Activated T-cell treated with anti-CD3 and anti-CD28 coated beads, Interleukin-2, amount 50 U/mL, for 24 hours (primary cell): ENCODE results near the gene ASAP2.

Experiments used
- DNase-seq: peaks from one replicate; pipeline ENCODE4 v3.0.0-alpha.2; 2020
- H3K27ac Mint-ChIP-seq: 2 replicates; pipeline ENCODE4 v1.8.0; 2020; ENCODE audit warnings: mild to moderate bottlenecking, mixed read lengths
- H3K27me3 Mint-ChIP-seq: 2 replicates; pipeline ENCODE4 v1.8.0; 2020; ENCODE audit warnings: mixed read lengths
- H3K36me3 Mint-ChIP-seq: 2 replicates; pipeline ENCODE4 v1.8.0; 2020; ENCODE audit warnings: low read depth, mixed read lengths
- H3K4me1 Mint-ChIP-seq: 2 replicates; pipeline ENCODE4 v1.8.0; 2020; ENCODE audit warnings: low read depth, mixed read lengths
- H3K4me3 Mint-ChIP-seq: 2 replicates; pipeline ENCODE4 v1.8.0; 2020; ENCODE audit warnings: mild to moderate bottlenecking, moderate library complexity, mixed read lengths
- H3K9me3 Mint-ChIP-seq: 2 replicates; pipeline ENCODE4 v1.8.0; 2020; ENCODE audit warnings: mixed read lengths

ASAP2 gene

GRCh38 chr2:9228088-9228751 is 21.6 kb downstream of the ASAP2 start:
- peaks cover 40% of the 10 kb centered on the region for H3K27me3 Mint-ChIP-seq
- no peaks in the 10 kb centered on the region for H3K4me1 Mint-ChIP-seq
- no peaks in the 10 kb centered on the region for H3K36me3 Mint-ChIP-seq
- H3K9me3 Mint-ChIP-seq, result no peaks in the 10 kb centered on the region
- H3K4me3 Mint-ChIP-seq, result no peak overlapping the region
- DNase-seq, result no peak
- no peak overlapping the region for H3K27ac Mint-ChIP-seq

- H3K27me3 Mint-ChIP-seq, result peaks cover 41% of the 10 kb centered on the region
- H3K9me3 Mint-ChIP-seq, result no peaks in the 10 kb centered on the region
- no peak overlapping the region for H3K27ac Mint-ChIP-seq
- H3K36me3 Mint-ChIP-seq, result no peaks in the 10 kb centered on the region
- no peak for DNase-seq
- no peaks in the 10 kb centered on the region for H3K4me1 Mint-ChIP-seq
- no peak overlapping the region for H3K4me3 Mint-ChIP-seq
Observed at GRCh38 chr2:9228781-9229469, 22.3 kb downstream of the ASAP2 start.

- H3K27me3 Mint-ChIP-seq, result peaks cover 41% of the 10 kb centered on the region
- no peak overlapping the region for H3K27ac Mint-ChIP-seq
- H3K36me3 Mint-ChIP-seq, result no peaks in the 10 kb centered on the region
- no peaks in the 10 kb centered on the region for H3K4me1 Mint-ChIP-seq
- DNase-seq, result no peak
- no peak overlapping the region for H3K4me3 Mint-ChIP-seq
- no peaks in the 10 kb centered on the region for H3K9me3 Mint-ChIP-seq
Observed at GRCh38 chr2:9229470-9229820, 22.8 kb downstream of the ASAP2 start.

- Mint-ChIP-seq H3K36me3 (no peaks in the 10 kb centered on the region), H3K9me3 (no peaks in the 10 kb centered on the region), H3K4me3 (no peak overlapping the region), H3K27me3 (peaks cover 41% of the 10 kb centered on the region), H3K4me1 (peaks cover 4% of the 10 kb centered on the region), H3K27ac (no peak overlapping the region)
- DNase-seq, result no peak
Observed at GRCh38 chr2:9230051-9230802, 23.6 kb downstream of the ASAP2 start.

- Mint-ChIP-seq H3K4me3 (no peak overlapping the region), H3K9me3 (no peaks in the 10 kb centered on the region), H3K27ac (no peak overlapping the region), H3K27me3 (peaks cover 37% of the 10 kb centered on the region), H3K36me3 (no peaks in the 10 kb centered on the region), H3K4me1 (peaks cover 4% of the 10 kb centered on the region)
- no peak for DNase-seq
Observed at GRCh38 chr2:9230881-9231280, 24.3 kb downstream of the ASAP2 start.

GRCh38 chr2:9231291-9232165 is 24.9 kb downstream of the ASAP2 start:
- peaks cover 4% of the 10 kb centered on the region for H3K4me1 Mint-ChIP-seq
- DNase-seq, result no peak
- no peaks in the 10 kb centered on the region for H3K9me3 Mint-ChIP-seq
- H3K36me3 Mint-ChIP-seq, result no peaks in the 10 kb centered on the region
- H3K4me3 Mint-ChIP-seq, result no peak overlapping the region
- H3K27ac Mint-ChIP-seq, result no peak overlapping the region
- peaks cover 37% of the 10 kb centered on the region for H3K27me3 Mint-ChIP-seq

- peaks cover 37% of the 10 kb centered on the region for H3K27me3 Mint-ChIP-seq
- H3K27ac Mint-ChIP-seq, result no peak overlapping the region
- peaks cover 4% of the 10 kb centered on the region for H3K4me1 Mint-ChIP-seq
- no peak overlapping the region for H3K4me3 Mint-ChIP-seq
- no peaks in the 10 kb centered on the region for H3K36me3 Mint-ChIP-seq
- H3K9me3 Mint-ChIP-seq, result no peaks in the 10 kb centered on the region
- DNase-seq, result no peak
Observed at GRCh38 chr2:9232166-9232479, 25.5 kb downstream of the ASAP2 start.

GRCh38 chr2:9232886-9233285 is 26.3 kb downstream of the ASAP2 start:
- Mint-ChIP-seq H3K4me1 (peaks cover 4% of the 10 kb centered on the region), H3K4me3 (no peak overlapping the region), H3K27ac (no peak overlapping the region), H3K36me3 (no peaks in the 10 kb centered on the region), H3K27me3 (peaks cover 38% of the 10 kb centered on the region), H3K9me3 (no peaks in the 10 kb centered on the region)
- DNase-seq, result no peak

GRCh38 chr2:9234680-9235146 is 28.1 kb downstream of the ASAP2 start:
- no peaks in the 10 kb centered on the region for H3K9me3 Mint-ChIP-seq
- H3K27ac Mint-ChIP-seq, result no peak overlapping the region
- H3K27me3 Mint-ChIP-seq, result peaks cover 32% of the 10 kb centered on the region
- no peaks in the 10 kb centered on the region for H3K36me3 Mint-ChIP-seq
- peaks cover 4% of the 10 kb centered on the region for H3K4me1 Mint-ChIP-seq
- DNase-seq, result no peak
- no peak overlapping the region for H3K4me3 Mint-ChIP-seq

GRCh38 chr2:9235147-9236044 is 28.8 kb downstream of the ASAP2 start:
- Mint-ChIP-seq H3K36me3 (no peaks in the 10 kb centered on the region), H3K27ac (no peak overlapping the region), H3K4me1 (peaks cover 4% of the 10 kb centered on the region), H3K9me3 (no peaks in the 10 kb centered on the region), H3K27me3 (peaks cover 28% of the 10 kb centered on the region), H3K4me3 (no peak overlapping the region)
- DNase-seq, result no peak

- Mint-ChIP-seq H3K9me3 (no peaks in the 10 kb centered on the region), H3K4me3 (no peak overlapping the region), H3K27ac (no peak overlapping the region), H3K27me3 (peaks cover 29% of the 10 kb centered on the region), H3K36me3 (no peaks in the 10 kb centered on the region), H3K4me1 (peaks cover 4% of the 10 kb centered on the region)
- DNase-seq, result no peak
Observed at GRCh38 chr2:9236045-9236344, 29.4 kb downstream of the ASAP2 start.

- Mint-ChIP-seq H3K36me3 (no peaks in the 10 kb centered on the region), H3K27ac (no peak overlapping the region), H3K9me3 (no peaks in the 10 kb centered on the region), H3K4me3 (no peak overlapping the region), H3K4me1 (peaks cover 4% of the 10 kb centered on the region), H3K27me3 (peaks cover 22% of the 10 kb centered on the region)
- DNase-seq, result no peak
Observed at GRCh38 chr2:9236867-9237266, 30.3 kb downstream of the ASAP2 start.

- DNase-seq, result no peak
- H3K4me3 Mint-ChIP-seq, result no peak overlapping the region
- H3K27ac Mint-ChIP-seq, result no peak overlapping the region
- peaks cover 12% of the 10 kb centered on the region for H3K27me3 Mint-ChIP-seq
- H3K36me3 Mint-ChIP-seq, result no peaks in the 10 kb centered on the region
- peaks cover 4% of the 10 kb centered on the region for H3K4me1 Mint-ChIP-seq
- H3K9me3 Mint-ChIP-seq, result no peaks in the 10 kb centered on the region
Observed at GRCh38 chr2:9237831-9238230, 31.2 kb downstream of the ASAP2 start.
